Body of pancreas (tissue), 4 donors: ENCODE data around the gene GRB10. TPM values are rescaled to one million over a fixed set of nuclear protein-coding genes. Genes with fewer than 3 reads are reported as not detected.

Experiments
- ATAC-seq: fragments of 150-250 bp; one replicate; pipeline ENCODE4 v1.9.1; 2016
- DNase-seq, 4 donors: peaks; one replicate each; pipeline ENCODE4 v3.0.0-alpha.2; 2019
- H3K27ac ChIP-seq, 4 donors: fragments of 200-600 bp; sonication (generic); 1 replicate in 3 of 4; 2 replicates in 1 of 4; pipeline versions ENCODE4 v1.5.1 to v1.6.1; 2016 to 2019; ENCODE audit warnings: mild to moderate bottlenecking in 1 of 4, mixed read lengths in 1 of 4, moderate library complexity in 1 of 4
- H3K27me3 ChIP-seq, 2 donors: fragments of 200-600 bp; sonication (generic); one replicate each; pipeline ENCODE4 v1.6.0; 2016; ENCODE audit warnings: mild to moderate bottlenecking in 1 of 2
- H3K36me3 ChIP-seq, 2 donors: fragments of 200-600 bp; sonication (generic); replicated peaks in 1 of 2; 2 replicates each; pipeline ENCODE4 v1.5.1; 2016; ENCODE audit warnings: low read depth in 2 of 2; ENCODE audit not compliant: insufficient read depth in 1 of 2
- H3K4me1 ChIP-seq: fragments of 200-600 bp; sonication (generic); one replicate; pipeline ENCODE4 v1.6.0; 2016
- H3K4me3 ChIP-seq, 2 donors: fragments of 200-600 bp; sonication (generic); 1 replicate in 1 of 2; 2 replicates in 1 of 2; pipeline ENCODE4 v1.5.1; 2016 to 2019
- H3K9me3 ChIP-seq, 3 donors: fragments of 200-600 bp; sonication (generic); 1 replicate in 2 of 3; 2 replicates in 1 of 3; pipeline ENCODE4 v1.5.1; 2016
- CTCF ChIP-seq, 7 experiments: fragments of 450-650 bp in 4 of 7; fragments of 200-600 bp in 3 of 7; sonication (generic) in 3 of 7; IDR thresholded peaks; one replicate each; pipeline ENCODE4 v1.5.1; 2016 to 2019; ENCODE audit warnings: antibody characterized with exemption in 7 of 7
- POLR2A ChIP-seq, 3 donors: fragments of 450-650 bp; IDR thresholded peaks; one replicate each; pipeline ENCODE4 v1.6.1; 2016; ENCODE audit warnings: antibody characterized with exemption in 3 of 3, mild to moderate bottlenecking in 2 of 3
- WGBS, 2 donors: methylation state at CpG; one replicate each; pipeline ENCODE4 v1.1.5; 2017; 5-methylcytosine and 5-hydroxymethylcytosine counted together
- intact Hi-C: fragments of 100-400 bp; cut with DNase I; formaldehyde crosslinking; loops from one replicate; pipeline ENCODE4 v1.15.1; 2023
- total RNA-seq, 2 donors: library from RNA; depleted of rRNA; stranded (reverse); fragments of >200 nt; gene quantifications; one replicate each; pipeline ENCODE4 v1.1.0, GENCODE V29; 2016

Gene GRB10
- total RNA-seq, 2 donors from 2014 or later = 130 to 229 TPM

- WGBS, 2 donors = 63 to 79% methylated on average over 7 to 9 of the region's 9 CpGs
- TF ChIP-seq CTCF (IDR thresholded peaks at IDR 0.05) = no peak
- Histone ChIP-seq H3K27me3 (no peaks in the 10 kb centered on the region), H3K4me3 (no peak overlapping the region), H3K36me3 (peaks cover 0 to 16% of the 10 kb centered on the region in 2 donors), H3K9me3 (no peaks in the 10 kb centered on the region), H3K4me1 (peaks cover 59% of the 10 kb centered on the region), H3K27ac (peak overlapping the region in 2 of 4 donors; percentile 10 to 27)
- intact Hi-C loops = no loop called here
- no peak for DNase-seq
- no peak for ATAC-seq
Measured at GRCh38 chr7:50664461-50664922, 118.2 kb downstream of the GRB10 start.

GRCh38 chr7:50663396-50664102, 119.1 kb downstream of the GRB10 start:
- H3K27me3 ChIP-seq = no peaks in the 10 kb centered on the region
- ATAC-seq (no peak), DNase-seq (no peak)
- H3K4me1 ChIP-seq = peaks cover 49% of the 10 kb centered on the region
- no peaks in the 10 kb centered on the region for H3K9me3 ChIP-seq
- WGBS, 2 donors = 85 to 87% methylated on average over 6 to 8 of the region's 8 CpGs
- H3K4me3 ChIP-seq = no peak overlapping the region
- peaks cover 0 to 15% of the 10 kb centered on the region in 2 donors for H3K36me3 ChIP-seq
- no peak overlapping the region for H3K27ac ChIP-seq
- intact Hi-C loops = no loop called here
- TF ChIP-seq CTCF (IDR thresholded peaks at IDR 0.05) = no peak
- no peak for TF ChIP-seq POLR2A (IDR thresholded peaks at IDR 0.05)

GRCh38 chr7:50662996-50663395, 119.7 kb downstream of the GRB10 start:
- peaks cover 44% of the 10 kb centered on the region for H3K4me1 ChIP-seq
- intact Hi-C loops = no loop called here
- no peaks in the 10 kb centered on the region for H3K27me3 ChIP-seq
- TF ChIP-seq POLR2A (IDR thresholded peaks at IDR 0.05) = no peak
- TF ChIP-seq CTCF (IDR thresholded peaks at IDR 0.05) = no peak
- DNase-seq (no peak), ATAC-seq (no peak)
- no peak overlapping the region for H3K27ac ChIP-seq
- 86 to 94% methylated on average over 2 of the region's 2 CpGs for WGBS, 2 donors
- H3K4me3 ChIP-seq = no peak overlapping the region
- no peaks in the 10 kb centered on the region for H3K9me3 ChIP-seq
- H3K36me3 ChIP-seq = peaks cover 0 to 15% of the 10 kb centered on the region in 2 donors

- H3K27me3 ChIP-seq = no peaks in the 10 kb centered on the region
- WGBS, 2 donors = 55 to 62% methylated on average over 4 of the region's 4 CpGs
- H3K27ac ChIP-seq = peak overlapping the region in 1 of 4 donors; percentile 1
- H3K4me1 ChIP-seq = peaks cover 36% of the 10 kb centered on the region
- ATAC-seq = no peak
- intact Hi-C loops = no loop called here
- H3K36me3 ChIP-seq = peaks cover 0 to 15% of the 10 kb centered on the region in 2 donors
- no peak overlapping the region for H3K4me3 ChIP-seq
- no peak for TF ChIP-seq POLR2A (IDR thresholded peaks at IDR 0.05)
- no peak for TF ChIP-seq CTCF (IDR thresholded peaks at IDR 0.05)
- peak in 2 of 4 donors; percentile 55 to 59 for DNase-seq
- H3K9me3 ChIP-seq = no peaks in the 10 kb centered on the region
Measured at GRCh38 chr7:50662041-50662694, 120.5 kb downstream of the GRB10 start.
